ENCODE measurements around the gene RAD51B.

DNA sequence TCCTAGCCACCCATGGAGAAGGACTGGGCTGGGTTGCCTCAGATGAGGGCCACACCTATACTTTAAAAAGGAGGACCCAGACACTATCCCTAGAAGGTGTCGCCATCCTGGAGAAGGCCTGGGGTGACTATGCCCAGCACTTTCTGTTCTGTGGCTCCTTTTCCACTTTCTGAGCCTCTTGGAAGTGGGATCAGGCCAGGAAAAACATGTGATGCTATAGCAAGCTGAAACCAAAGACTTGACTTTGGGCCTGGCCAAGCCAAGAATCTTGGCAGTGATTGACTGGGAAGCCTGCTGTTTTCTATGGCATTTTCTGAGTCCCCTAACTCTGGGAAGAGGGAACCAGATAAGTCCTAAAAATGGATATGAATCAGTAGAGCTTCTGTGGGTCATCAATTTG lies 641.0 kb downstream of the RAD51B start:
- TF ChIP-seq TAF1 (IDR thresholded peaks at IDR 0.05; ENCODE audit: low read depth, low read length), result no peak
- no peak for TF ChIP-seq POLR2AphosphoS5 (IDR thresholded peaks at IDR 0.05; ENCODE audit: low read depth, low read length)

All from GM12891 (cell line).